Skeletal muscle tissue (tissue), 4 donors: Measurements from ENCODE around the gene UBA3. TPM values are rescaled to one million over a fixed set of nuclear protein-coding genes. Genes with fewer than 3 reads are reported as not detected.
A peak's percentile ranks its signal among the peaks of the same experiment; 100 is the strongest.

Experiments
- H3K27ac ChIP-seq: one replicate; pipeline ENCODE4 v1.7.0; 2013; ENCODE audit warnings: mild to moderate bottlenecking, low read depth, low read length, inconsistent platforms
- H3K27me3 ChIP-seq, 3 donors: one replicate each; pipeline ENCODE4 v1.7.0; 2013; ENCODE audit warnings: low read length in 3 of 3; ENCODE audit not compliant: control insufficient read depth in 3 of 3, insufficient read depth in 3 of 3
- H3K36me3 ChIP-seq, 3 donors: one replicate each; pipeline ENCODE4 v1.7.0; 2013; ENCODE audit warnings: low read length in 3 of 3; ENCODE audit not compliant: control insufficient read depth in 3 of 3, insufficient read depth in 3 of 3
- H3K4me1 ChIP-seq, 3 donors: one replicate each; pipeline ENCODE4 v1.7.0; 2013; ENCODE audit warnings: low read length in 3 of 3, mild to moderate bottlenecking in 3 of 3; ENCODE audit not compliant: control insufficient read depth in 3 of 3, insufficient read depth in 3 of 3
- H3K4me3 ChIP-seq, 3 donors: one replicate each; pipeline ENCODE4 v1.7.0; 2013; ENCODE audit warnings: low read length in 3 of 3
- H3K9ac ChIP-seq, 3 donors: one replicate each; pipeline ENCODE4 v1.7.0; 2013; ENCODE audit warnings: low read length in 3 of 3, mild to moderate bottlenecking in 3 of 3, moderate library complexity in 2 of 3, low read depth in 1 of 3
- H3K9me3 ChIP-seq, 3 donors: one replicate each; pipeline ENCODE4 v1.7.0; 2013; ENCODE audit warnings: low read length in 3 of 3; ENCODE audit not compliant: control insufficient read depth in 3 of 3
- total RNA-seq: library from RNA; depleted of rRNA; stranded (reverse); fragments of >200 nt; gene quantifications from one replicate; pipeline ENCODE4 v1.2.3, GENCODE V29; 2014
- donor health status: Osteomylitis.

UBA3 gene
- total RNA-seq, 1 donor from 2014 or later = 48.5 TPM

GRCh38 chr3:69104586-69104985 lies 24.4 kb upstream of the UBA3 start:
- H3K9me3 ChIP-seq = no peaks in the 10 kb centered on the region
- H3K36me3 ChIP-seq = peaks cover 23 to 43% (median 40%) of the 10 kb centered on the region in 3 donors
- no peaks in the 10 kb centered on the region for H3K27me3 ChIP-seq
- H3K4me3 ChIP-seq = no peak overlapping the region
- H3K9ac ChIP-seq = no peak overlapping the region
- H3K4me1 ChIP-seq = peaks cover 21 to 33% (median 32%) of the 10 kb centered on the region in 3 donors
- H3K27ac ChIP-seq = peak overlapping the region; percentile 87

DNA sequence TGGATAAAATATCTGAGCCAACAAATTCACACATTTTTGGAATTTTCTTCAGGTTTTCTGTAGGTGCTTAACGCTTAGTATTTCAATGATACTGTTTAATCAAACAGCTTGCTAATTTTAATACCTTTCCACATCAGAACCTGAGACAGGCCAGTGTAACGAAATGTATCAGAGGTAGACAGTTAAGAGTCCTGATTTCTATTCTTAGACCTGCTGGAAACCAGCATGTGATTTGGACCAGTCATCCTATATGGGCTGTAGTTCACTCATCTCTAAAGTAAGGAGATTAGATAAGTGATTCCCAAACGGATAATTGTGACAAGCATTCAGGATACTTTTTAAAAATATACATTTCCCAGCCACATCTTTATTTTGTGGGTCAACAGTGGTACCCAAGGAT lies 23.0 kb upstream of the UBA3 start:
- peak overlapping the region; percentile 87 for H3K27ac ChIP-seq
- no peaks in the 10 kb centered on the region for H3K9me3 ChIP-seq
- peaks cover 18 to 26% (median 24%) of the 10 kb centered on the region in 3 donors for H3K4me1 ChIP-seq
- H3K4me3 ChIP-seq = no peak overlapping the region
- peak overlapping the region in 1 of 3 donors; percentile 28 for H3K9ac ChIP-seq
- H3K36me3 ChIP-seq = peaks cover 23 to 42% (median 38%) of the 10 kb centered on the region in 3 donors
- H3K27me3 ChIP-seq = no peaks in the 10 kb centered on the region

DNA sequence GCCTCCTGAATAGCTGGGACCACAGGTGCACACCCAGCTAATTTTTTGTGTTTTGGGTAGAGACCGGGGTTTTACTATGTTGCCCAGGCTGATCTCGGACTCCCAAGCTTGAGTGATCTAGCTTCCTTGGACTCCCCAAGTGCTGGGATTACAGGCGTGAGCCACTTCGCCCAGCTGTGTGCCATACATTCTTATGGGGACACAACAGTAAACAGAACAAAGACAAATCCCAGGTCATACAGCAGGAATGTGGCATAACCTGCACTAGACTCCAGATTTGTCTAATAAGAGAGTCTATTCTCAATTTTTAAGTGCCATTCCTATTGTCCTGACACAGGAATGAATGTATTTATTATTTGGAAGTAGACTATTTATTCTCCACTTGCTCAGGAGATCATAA lies 22.2 kb upstream of the UBA3 start:
- H3K4me1 ChIP-seq = peaks cover 18 to 29% (median 24%) of the 10 kb centered on the region in 3 donors
- no peak overlapping the region for H3K4me3 ChIP-seq
- peaks cover 18 to 39% (median 36%) of the 10 kb centered on the region in 3 donors for H3K36me3 ChIP-seq
- peak overlapping the region in 1 of 3 donors; percentile 28 for H3K9ac ChIP-seq
- H3K27ac ChIP-seq = peak overlapping the region; percentile 87
- H3K9me3 ChIP-seq = no peaks in the 10 kb centered on the region
- no peaks in the 10 kb centered on the region for H3K27me3 ChIP-seq

- no peak overlapping the region for H3K4me3 ChIP-seq
- H3K36me3 ChIP-seq = peaks cover 15 to 30% (median 28%) of the 10 kb centered on the region in 3 donors
- no peak overlapping the region for H3K9ac ChIP-seq
- no peaks in the 10 kb centered on the region for H3K9me3 ChIP-seq
- peak overlapping the region; percentile 14 for H3K27ac ChIP-seq
- H3K27me3 ChIP-seq = no peaks in the 10 kb centered on the region
- peaks cover 32 to 40% (median 38%) of the 10 kb centered on the region in 3 donors for H3K4me1 ChIP-seq
Measured at GRCh38 chr3:69099576-69099975, 19.4 kb upstream of the UBA3 start.

- no peaks in the 10 kb centered on the region for H3K9me3 ChIP-seq
- peak overlapping the region; percentile 82 for H3K27ac ChIP-seq
- H3K9ac ChIP-seq = peak overlapping the region in 1 of 3 donors; percentile 47
- peaks cover 10 to 16% (median 12%) of the 10 kb centered on the region in 3 donors for H3K36me3 ChIP-seq
- H3K4me3 ChIP-seq = no peak overlapping the region
- no peaks in the 10 kb centered on the region for H3K27me3 ChIP-seq
- H3K4me1 ChIP-seq = peaks cover 34 to 47% (median 45%) of the 10 kb centered on the region in 3 donors
Measured at GRCh38 chr3:69097407-69098086, 17.4 kb upstream of the UBA3 start.

DNA sequence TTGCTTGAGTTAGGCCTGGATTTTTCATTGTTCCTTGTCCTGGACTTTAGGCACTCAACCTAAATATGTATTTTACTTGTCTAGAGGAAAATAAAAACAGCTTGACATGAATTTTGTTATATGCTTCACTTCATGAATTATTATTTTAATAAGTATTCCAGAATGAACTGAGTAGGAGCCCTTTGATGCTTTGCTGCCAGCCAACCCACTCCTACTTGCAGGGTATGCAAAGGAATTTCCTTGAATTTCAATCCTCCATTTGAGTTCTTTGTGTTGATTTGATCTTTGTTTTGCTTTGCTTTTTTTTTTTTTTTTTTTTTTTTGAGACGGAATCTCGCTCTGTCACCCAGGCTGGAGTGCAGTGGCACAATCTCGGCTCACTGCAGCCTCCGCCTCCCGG lies 16.1 kb upstream of the UBA3 start:
- peak overlapping the region in 2 of 3 donors; percentile 1 to 5 for H3K9ac ChIP-seq

GRCh38 chr3:69095636-69096035 lies 15.5 kb upstream of the UBA3 start:
- no peak overlapping the region for H3K4me3 ChIP-seq
- H3K9ac ChIP-seq = peak overlapping the region in 1 of 3 donors; percentile 28
- H3K36me3 ChIP-seq = peaks cover 2 to 6% (median 3%) of the 10 kb centered on the region in 3 donors
- H3K9me3 ChIP-seq = no peaks in the 10 kb centered on the region
- peaks cover 43 to 63% (median 59%) of the 10 kb centered on the region in 3 donors for H3K4me1 ChIP-seq
- H3K27me3 ChIP-seq = no peaks in the 10 kb centered on the region
- H3K27ac ChIP-seq = peak overlapping the region; percentile 82

More for the DNA sequence above, 16.1 kb upstream of the UBA3 start:
- peak overlapping the region; percentile 82 for H3K27ac ChIP-seq
- peaks cover 40 to 57% (median 54%) of the 10 kb centered on the region in 3 donors for H3K4me1 ChIP-seq
- H3K9me3 ChIP-seq = no peaks in the 10 kb centered on the region
- H3K4me3 ChIP-seq = no peak overlapping the region
- H3K27me3 ChIP-seq = no peaks in the 10 kb centered on the region
- peaks cover under 1 to 6% (median 2%) of the 10 kb centered on the region in 3 donors for H3K36me3 ChIP-seq

GRCh38 chr3:69094467-69095205 lies 14.5 kb upstream of the UBA3 start:
- Histone ChIP-seq H3K4me1 (peaks cover 53 to 73% (median 68%) of the 10 kb centered on the region in 3 donors), H3K27ac (peak overlapping the region; percentile 59), H3K36me3 (peaks cover 0 to 6% (median 6%) of the 10 kb centered on the region in 3 donors), H3K9ac (peak overlapping the region; percentile 24 to 55 (median 43)), H3K27me3 (no peaks in the 10 kb centered on the region), H3K9me3 (no peaks in the 10 kb centered on the region), H3K4me3 (no peak overlapping the region)

DNA sequence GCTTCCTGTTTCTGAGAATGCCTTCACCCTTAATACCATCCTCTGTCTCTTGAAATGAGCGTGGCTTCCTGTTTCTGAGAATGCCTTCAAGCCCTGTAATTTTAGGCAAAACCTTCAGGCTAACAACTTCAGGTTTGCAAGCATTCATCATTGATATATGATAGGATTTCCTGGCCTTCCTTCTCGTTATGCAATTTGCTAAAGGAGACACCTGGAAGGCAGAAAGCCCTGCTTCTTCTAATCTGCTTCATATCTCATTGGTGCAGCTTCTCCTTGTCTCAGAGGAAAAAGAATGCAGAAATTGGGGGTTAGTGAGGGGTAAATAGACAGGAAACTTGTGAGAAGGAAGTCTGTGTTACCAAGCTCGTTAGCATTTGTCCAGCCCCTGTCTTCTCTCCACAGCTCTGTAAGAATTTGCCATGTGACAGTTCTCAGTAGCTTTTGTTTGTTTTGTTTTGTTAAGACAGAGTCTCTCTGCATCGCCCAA lies 11.9 kb upstream of the UBA3 start:
- Histone ChIP-seq H3K27me3 (no peaks in the 10 kb centered on the region), H3K4me1 (peaks cover 48 to 89% (median 86%) of the 10 kb centered on the region in 3 donors), H3K27ac (peak overlapping the region; percentile 95), H3K9ac (peak overlapping the region in 2 of 3 donors; percentile 1 to 40), H3K4me3 (peak overlapping the region in 2 of 3 donors; percentile 25 to 34), H3K9me3 (no peaks in the 10 kb centered on the region), H3K36me3 (peaks cover 0 to 11% (median 6%) of the 10 kb centered on the region in 3 donors)
